Activated naive CD4-positive, alpha-beta T cell treated with Interleukin-2 at 50 U/mL for 16 hours (primary cell): ENCODE data around the gene ABCC8.

Experiments used
- DNase-seq: peaks from one replicate; pipeline ENCODE4 v3.0.0-alpha.2; 2020

The ABCC8 gene

DNA sequence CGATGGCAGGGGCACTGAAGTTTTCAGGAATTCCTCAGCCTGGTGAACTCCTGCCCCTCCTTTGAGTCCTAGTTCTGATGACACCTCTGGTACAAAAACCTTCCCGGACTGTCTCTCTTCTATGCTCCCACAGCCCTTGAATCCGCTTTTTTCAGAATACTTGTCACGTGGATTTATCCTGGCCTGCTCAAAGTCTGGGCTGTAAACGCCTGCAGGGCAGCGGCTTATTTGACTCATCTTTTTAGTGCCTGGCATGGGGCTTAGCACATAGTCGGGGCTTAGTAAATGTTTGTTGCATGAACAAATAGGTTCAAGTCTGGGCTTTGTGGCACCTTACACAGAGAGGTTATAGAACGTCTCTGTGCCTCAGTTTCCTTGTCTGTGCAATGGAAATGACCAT lies 74.8 kb downstream of the ABCC8 start:
- no peak for DNase-seq

DNA sequence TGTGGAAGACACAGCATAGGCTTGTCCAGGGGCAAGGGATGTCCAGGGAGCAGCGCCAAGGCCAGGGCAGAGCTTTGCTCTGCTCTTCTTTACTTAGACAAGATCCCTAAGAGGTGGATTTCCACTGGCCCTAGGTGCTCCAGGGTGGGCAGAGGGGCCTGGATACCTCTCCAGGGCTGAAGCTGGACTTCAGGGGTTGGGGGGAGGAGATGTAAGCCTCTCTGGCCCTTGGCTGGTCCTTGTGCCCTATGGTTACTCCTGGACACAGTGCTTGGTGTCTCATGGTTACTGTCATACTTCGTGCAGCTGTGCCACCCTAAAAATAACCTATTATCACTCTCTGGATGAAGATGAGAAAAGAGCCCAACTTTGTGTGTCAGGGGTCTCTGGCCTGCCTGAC lies 75.3 kb downstream of the ABCC8 start:
- no peak for DNase-seq

GRCh38 chr11:17400048-17400775 lies 76.4 kb downstream of the ABCC8 start:
- DNase-seq = no peak

- no peak for DNase-seq
Observed at GRCh38 chr11:17399236-17399635, 77.4 kb downstream of the ABCC8 start.

DNA sequence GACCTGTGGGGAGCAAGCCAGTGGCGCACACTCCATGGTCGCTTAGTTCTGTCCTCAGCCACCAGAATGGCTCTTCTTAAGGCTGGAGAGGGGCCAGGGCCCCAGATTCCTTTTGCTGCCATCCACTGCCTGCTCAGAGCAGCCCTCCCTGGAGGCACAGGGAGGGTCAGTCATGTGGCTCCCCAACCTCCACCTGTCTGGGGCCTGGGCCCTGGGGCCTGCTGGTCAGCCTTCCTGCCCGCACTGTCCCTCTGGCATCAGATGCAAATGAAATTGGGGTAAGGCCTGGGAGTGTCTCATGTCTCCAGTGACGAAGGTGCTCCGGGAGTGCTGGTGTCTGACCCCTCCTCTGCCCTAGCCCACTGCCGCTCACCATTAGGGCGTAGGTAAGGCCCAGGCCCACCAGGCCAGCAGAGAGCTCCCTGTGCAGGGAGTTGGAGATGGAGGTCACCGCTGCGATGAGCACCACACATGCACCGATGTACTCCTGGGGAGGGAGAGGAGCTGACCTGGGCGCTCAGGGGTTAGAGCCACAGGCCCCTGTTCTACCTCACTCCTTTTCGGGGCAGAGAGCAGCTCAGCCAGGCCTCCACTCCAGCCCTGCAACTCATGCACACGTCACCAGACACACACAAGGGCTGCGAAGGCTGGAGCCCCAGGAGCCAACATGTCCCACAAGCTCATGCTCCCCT lies 79.2 kb downstream of the ABCC8 start:
- DNase-seq = no peak

DNA sequence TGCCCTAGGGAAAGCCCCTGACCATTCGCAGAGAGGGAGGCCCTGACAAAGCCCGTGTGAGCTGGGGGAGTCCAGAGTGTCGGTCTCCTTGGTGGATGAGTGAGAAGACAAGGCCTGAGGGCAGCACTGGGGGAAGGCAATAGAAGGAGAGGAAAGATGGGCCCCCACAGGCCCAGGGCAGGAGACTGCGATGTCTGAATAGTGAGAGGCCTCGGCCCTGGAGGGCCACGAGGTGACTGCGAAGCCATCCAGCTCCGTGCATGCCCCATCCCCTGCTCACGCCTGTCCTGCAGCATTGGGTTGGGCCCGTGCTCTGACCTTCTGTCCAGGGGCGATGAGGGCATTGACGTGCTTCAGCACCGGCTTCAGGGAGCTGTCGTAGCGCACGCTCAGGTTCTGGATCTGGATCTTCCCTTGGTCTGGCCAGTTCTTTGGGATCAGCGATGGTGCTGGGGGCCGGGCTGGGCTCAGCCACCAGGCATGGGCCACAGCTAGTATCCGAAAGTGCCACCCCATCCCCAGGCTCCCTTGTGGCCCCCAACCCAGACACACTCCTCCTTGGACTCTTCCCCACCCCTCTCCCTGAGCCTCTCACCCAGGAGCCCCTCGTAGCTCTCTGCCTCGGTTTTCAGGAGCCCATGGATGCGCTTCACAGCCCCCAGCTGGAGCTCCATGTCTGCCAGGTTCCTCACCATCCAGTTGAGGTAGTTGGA lies 79.9 kb downstream of the ABCC8 start:
- no peak for DNase-seq

GRCh38 chr11:17395978-17396377 lies 80.7 kb downstream of the ABCC8 start:
- no peak for DNase-seq

DNA sequence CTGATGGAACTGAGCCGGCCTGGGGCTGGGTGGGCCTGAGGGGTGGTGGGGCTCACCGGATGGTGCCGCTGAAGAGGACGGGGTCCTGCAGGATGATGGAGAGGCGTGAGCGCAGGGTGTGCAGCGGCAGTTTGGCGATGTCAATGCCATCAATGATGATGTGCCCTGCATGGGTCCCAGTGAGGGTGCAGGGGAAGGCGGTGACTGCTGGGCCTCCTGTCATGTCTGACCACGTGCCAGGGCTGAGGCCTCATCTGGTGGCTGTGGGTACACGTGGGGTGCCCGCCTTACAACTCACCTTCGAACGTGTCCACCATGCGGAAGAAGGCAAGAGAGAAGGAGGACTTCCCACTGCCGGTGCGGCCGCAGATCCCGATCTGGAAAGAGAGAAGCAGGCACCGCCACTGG lies 81.1 kb downstream of the ABCC8 start:
- no peak for DNase-seq

DNA sequence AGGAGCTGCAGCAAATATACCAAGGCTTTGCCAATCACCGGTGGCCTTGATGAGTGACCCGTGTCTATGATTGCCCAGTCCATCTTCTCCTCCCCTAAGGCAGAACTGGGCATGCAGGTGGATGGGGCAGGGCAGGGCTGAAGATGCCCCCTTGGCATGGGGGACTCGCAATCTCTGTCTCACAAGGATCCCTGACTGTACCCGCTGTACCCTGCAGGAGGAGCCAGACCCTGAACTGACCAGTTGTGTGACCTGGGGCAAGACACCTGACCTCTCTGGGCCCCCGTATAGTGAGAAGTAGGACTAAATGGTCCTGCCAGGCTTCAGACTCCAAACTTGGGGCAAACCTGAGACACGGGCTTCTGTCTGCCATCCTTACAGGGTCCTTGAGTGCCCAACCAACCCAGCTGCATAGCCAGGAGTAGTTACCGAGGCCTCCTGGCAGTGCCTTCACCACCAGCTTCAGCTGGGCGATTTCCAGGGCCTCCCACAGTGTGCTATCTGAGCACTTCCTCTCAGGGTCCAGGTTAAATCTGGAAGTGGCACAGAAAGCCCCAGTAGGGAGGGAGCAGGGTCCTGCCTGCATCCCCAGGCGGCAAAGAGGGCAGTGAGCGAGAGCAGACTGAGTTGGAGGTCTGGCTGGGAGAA lies 81.8 kb downstream of the ABCC8 start:
- DNase-seq = no peak

GRCh38 chr11:17393472-17393871 lies 83.2 kb downstream of the ABCC8 start:
- DNase-seq = no peak

DNA sequence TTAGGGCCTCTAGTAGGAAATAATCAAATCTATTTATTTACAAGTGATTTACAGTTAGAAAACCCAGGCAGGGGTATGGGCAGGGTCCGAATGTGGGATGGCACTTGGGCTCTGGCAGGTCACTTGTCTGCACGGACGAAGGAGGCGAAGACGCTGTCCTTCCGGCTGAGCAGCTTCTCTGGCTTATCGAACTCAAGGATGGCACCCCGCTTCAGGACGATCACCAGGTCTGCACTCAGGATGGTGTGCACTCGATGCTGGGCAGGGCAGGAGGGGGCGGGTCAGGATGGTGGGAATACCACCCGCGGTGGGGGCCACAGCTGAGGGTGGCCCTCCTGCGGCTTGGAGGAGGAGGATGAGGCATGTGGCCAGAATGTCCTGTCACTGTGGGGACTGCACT lies 83.8 kb downstream of the ABCC8 start:
- no peak for DNase-seq

DNA sequence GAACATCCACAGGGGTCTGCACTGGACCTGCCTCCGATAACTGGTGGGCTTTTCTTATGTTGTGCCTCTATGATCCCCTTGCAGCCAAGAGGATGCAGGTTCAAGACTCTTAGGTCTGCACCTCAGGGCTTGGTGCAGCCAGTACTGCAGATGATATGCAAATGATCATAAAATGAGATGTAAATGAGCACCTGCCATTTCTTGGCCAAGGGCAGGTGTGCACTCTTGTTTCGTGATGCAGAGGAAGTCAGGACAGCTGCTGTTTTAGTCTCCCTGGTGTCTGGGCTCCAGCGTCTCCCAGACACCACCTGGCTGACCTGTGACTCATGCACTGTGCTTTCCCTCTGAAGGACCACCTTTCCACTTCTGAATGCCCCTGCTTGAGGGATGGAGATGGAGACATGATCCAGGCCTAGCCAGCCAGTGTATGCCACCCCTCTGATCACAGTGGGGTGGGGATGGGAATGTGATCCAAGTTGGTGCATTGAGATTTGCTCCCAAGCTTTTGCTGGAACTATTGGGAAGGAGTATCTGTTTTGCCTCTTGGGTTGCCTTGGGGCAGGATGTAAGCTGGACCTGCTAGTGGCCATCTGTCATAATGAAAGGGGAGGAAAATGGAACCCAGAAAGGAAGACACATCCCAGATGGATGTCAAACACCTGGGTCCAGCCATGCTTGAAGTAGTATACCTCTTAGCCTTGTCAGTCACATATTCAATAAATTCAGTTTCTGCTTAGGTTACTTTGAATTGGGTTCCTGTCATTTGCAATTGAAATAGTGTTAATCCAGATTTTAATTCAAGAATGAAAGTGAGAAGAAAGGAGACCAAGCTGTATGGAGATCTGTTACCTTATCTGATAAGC lies 84.9 kb downstream of the ABCC8 start:
- DNase-seq = no peak

DNA sequence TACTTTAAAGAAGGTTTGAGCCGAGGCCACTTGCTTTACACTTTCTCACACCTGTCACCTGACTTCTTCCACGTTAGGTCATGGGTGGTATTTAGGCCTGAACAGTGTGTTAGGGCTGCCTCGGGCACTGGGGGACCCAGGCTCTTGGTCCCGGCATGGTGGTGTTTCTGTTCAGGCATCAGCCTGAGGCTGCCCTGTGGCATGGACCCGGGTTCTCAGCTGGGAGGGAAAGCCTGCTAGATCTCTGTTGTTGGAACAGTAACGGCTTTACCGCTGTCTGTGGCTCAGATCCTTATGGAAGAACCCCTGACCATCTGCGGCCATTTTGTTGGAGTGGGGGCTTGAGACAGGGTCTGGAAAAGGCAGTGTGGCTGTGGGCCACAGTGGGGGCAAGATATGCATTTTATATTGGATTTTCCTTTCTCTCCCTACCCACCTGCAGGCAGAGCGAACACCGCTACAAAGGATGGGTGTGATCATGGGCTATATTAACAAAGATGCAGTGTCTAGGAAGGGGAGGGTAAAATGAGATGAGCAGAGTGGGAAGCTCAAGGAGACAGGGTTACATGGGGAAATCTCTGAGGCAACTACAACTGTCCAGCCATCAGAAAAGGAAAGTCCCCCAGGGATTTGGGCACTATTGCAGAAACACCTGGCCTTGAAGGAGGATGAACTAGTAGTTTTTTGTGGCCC lies 86.5 kb downstream of the ABCC8 start:
- DNase-seq = no peak

DNA sequence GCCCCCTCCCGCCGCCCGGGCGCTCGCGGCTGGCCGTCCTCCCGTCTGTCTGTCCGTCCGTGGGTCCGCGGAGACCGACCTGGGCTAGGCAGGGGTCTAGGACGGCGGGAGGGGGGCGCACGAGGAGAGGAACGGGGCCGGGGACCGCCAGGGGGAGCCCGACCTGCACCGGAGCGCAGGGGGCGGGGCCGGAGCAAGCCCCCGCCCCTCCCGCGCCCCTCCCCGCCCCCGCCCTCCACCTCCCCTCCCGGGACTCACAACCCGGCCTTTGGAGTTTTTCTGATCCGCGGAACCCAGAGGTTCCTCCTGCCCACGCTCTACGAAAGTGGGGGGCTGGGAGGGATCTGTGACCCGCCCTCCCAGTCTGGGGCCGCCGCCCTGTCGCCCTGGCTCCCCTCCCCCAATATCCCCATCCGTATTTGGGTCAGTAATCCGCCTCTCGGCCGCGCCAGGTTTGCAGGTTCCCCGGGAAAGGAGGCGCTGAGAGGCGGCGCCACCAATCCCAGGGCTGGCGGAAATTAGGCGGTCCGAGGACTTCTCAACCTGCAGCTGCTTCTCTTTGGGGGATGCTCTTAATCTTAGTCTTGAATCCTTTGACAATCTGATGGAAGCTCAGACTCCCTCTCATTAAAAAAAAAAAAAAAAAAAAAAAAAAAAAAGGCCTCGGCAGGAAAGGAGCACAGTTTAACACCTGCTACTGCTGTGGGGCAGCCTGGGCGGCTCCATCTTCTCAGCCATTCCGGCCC lies 87.3 kb downstream of the ABCC8 start:
- DNase-seq = peak; percentile 81

- DNase-seq = no peak
Observed at GRCh38 chr11:17388609-17389210, 87.9 kb downstream of the ABCC8 start, which contains the start of gene KCNJ11. Gene KCNJ11, minus strand, starts transcription at chr11:17388659. Its CDS starts 568 bp downstream, at chr11:17388091.

GRCh38 chr11:17387811-17388210 lies 88.8 kb downstream of the ABCC8 start:
- no peak for DNase-seq

DNA sequence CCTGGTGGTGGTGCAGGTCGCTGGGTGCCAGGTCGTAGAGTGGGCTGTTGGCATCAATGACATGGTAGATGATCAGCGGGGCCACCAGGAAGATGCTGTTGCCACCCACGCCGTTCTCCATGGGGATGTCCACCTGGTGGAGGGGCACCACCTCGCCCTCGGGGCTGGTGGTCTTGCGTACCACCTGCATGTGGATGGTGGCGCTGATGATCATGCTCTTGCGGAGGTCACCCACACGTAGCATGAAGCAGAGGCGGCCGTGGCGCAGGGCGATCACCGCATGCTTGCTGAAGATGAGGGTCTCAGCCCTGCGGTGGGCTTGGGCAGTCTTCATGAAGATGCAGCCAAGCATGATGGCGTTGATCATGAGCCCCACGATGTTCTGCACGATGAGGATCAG lies 89.4 kb downstream of the ABCC8 start:
- DNase-seq = no peak

DNA sequence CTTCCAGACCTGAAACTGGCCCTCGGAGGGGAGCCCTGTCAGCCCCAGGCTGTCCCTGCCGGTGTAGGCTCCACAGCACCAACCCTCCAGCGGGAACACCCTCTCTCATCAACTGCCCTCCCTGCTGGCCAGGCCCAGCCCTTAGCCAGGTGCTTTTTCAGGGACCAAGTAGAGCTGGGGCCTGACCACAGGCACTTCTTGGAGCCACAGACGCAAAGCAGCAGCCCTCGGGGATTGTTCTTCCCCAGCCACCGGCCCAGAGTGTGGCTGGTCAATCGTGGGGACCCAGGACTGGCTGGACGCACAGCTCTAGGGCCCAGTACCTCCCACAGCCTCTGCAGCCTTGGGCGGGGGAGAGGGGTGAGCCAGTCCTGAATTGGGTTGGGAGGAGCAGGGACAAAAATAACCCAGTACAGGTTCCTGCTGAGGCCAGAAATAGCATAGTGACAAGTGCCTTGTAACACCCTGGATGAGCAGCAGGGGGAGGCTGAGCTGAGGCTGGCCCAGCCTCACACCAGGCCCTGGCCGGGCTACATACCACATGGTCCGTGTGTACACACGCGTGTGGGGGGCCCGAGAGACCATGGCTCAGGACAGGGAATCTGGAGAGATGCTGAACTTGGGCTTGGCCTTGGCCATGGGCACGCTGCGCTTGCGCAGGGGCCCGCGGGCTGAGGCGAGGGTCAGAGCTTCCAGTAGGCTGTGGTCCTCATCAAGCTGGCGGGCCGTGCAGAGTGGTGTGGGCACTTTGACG lies 90.1 kb downstream of the ABCC8 start:
- DNase-seq = peak; percentile 50

DNA sequence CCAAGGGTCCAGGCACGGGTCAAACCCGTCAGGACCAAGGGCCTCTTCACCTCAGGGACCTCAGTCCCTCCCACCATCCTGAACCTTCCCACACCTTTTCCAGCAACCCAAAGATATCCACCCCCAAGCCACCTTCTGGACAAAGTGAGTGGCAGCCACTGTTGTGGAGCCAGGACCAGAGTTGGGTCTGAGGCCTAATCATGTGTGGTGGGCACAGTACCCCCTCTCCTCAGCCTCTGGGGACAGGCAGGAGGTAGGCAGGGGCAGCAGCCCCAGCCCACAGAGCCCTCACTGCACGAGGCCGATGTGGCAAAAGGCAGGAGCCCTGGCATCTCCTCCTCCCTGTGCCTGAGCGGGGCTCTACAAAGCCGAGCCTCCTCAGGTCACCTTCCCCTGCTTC lies 90.7 kb downstream of the ABCC8 start:
- no peak for DNase-seq

DNA sequence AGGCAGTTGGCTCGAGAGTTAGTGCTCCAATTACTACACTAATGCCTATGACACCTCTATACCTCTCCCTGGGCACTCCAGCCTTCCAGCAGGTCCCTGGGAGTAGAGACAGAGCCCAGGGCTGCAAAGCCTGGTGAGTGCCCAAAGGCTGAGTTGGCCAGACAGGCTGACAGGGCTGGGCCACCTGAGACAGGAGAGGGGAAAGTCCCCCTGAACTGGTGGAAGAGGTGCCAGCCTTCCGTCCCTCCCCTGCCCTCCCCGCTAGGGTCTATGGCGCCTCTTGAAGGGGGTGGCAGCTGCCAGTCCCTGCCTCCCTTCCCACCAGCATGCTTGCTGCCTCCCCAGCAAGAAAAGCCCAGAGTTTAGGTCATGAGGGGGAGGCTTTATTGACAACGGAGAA lies 91.2 kb downstream of the ABCC8 start:
- no peak for DNase-seq
